ENCODE data around the gene TAF1A.

The TAF1A gene

DNA sequence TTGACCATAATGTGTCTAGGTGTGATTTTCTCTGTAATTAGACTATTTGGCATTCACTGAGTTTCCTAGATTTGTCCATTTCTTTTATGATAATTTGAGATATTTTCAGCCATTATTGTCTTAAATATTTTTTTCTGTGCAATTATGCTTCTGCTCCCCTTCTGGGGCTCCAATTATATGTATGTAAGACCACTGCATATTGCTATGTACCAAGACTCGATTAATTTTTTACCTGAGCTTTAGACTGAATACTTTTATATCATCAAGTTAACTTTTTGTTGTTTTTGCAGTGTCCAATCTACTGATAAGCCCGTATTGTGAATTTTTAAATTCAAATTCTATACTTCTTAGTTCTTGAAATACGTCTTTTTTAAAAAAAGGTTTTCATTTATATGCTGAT is 5.1 kb upstream of the TAF1A start:
- no peak for DNase-seq

DNA sequence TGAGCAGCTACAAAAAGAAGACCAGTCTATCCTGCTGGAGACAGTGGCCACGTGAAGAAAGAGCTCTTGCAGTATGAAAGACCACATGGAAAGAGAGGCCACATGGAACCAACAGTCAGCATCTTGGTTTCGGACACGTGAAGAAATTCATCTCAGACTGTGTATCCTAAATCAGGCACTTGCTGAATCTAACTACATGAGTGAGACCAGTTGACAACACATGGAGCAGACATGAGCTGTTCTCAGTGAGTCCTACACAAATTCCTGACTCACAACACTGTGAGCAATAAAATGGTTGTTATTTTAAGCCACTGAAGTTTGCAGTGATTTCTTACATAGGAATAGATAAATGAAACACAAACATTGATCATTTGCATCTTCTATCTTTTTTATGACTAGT is 2.4 kb upstream of the TAF1A start:
- DNase-seq, result no peak

DNA sequence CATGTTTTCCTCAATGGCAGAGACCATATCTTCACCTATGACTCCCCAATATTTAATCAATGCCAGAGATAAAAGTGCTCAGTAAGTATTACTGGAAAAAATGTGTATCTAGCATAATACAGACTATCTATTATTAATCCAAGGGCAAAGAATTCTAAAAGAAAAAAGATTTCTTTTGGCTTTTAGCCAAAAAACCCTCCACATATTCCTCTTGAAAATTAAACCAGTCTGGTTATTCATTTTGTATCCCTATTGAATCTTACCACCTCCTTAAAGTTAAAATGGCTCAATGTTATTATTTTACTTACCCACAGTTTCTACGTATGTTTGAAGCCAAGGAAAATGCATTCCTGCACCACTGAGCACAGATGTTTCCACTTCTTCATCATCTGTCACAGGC is 1.6 kb downstream of the TAF1A start:
- DNase-seq, result no peak

DNA sequence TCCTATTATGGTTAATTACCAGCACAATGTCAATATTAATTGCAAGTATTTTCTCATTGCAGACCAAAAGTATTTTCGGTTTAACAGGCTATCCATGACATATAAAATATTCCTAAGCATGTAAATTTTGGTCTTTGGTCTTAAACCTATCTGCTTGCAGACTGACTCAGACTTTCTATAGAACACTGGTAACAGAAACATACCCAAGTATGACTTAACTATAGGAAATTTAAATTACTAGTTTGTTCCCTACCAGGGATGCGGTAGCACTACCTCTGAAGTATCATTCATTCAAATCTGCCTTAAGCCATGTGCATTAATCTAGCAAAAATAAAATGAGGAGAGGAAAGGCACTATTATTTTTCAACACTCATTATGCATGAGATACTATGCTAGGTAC is 2.9 kb downstream of the TAF1A start:
- DNase-seq, result no peak

DNA sequence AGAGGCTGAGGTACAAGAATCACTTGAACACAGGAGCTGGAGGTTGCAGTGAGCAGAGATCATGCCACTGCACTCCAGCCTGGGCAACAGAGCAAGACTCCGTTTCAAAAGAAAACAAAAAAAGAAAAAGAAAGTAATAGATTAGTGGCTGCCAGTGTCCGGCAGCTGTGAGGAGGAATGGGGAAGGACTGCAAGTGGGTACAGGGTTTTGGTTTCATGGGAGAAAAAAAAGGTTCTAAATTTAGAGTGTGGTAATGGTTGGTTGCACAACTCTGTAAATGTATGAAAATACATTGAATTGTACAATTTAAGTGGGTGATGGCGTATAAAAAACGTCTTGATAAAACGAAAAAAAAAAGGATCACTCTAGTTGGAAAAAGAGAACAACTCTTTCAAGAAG is 6.7 kb downstream of the TAF1A start:
- no peak for DNase-seq

DNA sequence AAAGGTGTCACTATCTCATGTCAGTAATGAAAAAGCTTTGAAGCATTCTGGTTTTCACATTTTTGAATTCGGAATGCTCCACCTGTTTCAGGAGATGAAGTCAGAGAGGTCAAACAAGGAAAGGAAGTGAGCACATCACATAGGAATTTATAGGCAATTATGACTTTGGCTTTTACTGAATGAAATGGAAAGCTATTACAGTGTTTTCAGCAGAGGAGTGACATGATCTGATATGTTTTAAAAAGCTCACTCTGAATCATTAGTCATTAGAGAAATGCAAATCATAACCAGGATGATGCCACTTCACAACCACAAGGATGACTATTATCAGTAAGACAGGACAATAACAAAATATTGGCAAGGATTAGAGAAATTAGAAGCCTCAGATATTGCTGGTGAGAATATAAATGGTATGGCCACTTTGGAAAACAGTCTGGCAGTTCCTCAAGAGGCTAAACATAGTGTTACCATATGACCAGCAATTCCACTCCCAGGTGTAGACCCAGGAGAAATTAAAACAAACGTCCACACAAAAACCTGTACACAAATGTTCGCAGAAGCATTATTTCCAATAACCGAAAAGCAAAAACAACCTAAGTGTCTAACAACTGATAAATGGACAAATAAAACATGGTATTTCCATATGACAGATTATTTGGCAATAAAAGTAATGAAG is 7.5 kb downstream of the TAF1A start:
- no peak for DNase-seq

DNA sequence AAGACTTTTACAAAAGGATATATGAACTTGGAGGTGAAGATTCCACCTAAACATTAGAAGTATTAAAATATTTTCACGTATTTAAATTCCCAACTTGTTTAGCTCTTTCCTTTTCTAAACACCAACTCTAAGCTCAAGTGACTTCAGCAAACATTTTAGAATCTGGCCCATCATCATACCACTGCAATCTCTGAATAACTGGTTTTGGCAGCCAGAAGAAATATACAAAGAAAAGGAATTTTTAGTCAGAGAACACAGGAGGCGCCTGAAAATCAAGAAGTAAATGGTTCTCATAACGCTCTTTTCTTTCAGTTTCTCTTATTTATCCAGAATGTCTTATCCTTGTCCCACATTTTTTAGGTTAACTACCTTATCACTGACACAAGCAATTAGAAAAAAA is 10.4 kb downstream of the TAF1A start:
- no peak for DNase-seq

DNA sequence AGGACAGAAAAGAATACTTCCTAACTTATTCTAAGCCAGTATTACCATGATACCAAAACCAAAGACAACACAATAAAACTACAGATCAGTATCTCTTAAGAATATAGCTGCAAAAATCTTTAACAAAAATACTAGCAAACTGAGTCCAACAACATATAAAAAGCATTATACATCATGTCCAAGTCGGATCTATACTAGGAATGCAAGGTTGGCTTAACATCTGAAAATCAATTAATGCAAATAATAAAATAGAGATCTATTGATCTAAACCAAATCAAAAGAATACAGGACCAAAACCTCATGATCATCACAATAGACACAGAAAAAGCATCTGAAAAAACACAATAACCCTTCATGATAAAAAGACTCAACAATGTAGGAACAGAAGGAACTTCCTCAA is 18.9 kb downstream of the TAF1A start:
- DNase-seq, result peak; percentile 17

DNA sequence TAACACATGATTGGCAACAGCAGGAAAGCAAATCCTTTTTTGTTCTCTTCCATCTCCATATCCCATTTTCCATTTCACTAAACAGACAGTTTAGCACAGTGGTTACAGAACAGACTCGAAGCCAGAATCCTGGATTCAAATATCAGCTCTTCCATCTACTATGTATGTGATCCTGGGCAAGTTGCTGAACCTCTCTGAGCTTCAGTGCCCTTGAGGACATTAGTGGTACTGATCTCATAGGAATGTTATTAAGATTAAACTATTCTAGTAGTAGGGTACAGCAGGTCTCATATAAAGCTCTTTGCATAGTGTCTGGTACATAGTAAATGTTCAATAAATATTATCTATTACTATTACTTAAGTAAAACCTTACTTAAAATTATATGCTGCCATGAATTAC is 28.1 kb downstream of the TAF1A start:
- DNase-seq, result no peak

DNA sequence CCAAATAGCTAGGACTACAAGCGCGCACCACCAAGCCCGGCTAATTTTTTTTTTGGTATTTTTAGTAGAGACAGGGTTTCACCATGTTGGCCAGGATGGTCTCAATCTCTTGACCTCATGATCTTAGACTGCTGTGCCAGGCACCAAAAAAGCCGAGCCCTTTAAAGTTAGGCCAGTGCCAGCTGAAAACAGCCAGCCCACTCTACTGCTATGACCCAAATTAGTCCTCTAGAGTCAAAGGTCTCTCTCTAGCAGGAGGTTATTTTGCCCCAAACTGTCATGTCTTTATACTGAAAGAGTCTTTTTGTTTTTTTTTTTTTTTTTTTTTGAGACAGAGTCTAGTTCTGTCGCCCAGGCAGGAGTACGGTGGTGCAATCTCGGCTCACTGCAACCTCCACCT is 32.2 kb downstream of the TAF1A start:
- DNase-seq, result no peak

DNA sequence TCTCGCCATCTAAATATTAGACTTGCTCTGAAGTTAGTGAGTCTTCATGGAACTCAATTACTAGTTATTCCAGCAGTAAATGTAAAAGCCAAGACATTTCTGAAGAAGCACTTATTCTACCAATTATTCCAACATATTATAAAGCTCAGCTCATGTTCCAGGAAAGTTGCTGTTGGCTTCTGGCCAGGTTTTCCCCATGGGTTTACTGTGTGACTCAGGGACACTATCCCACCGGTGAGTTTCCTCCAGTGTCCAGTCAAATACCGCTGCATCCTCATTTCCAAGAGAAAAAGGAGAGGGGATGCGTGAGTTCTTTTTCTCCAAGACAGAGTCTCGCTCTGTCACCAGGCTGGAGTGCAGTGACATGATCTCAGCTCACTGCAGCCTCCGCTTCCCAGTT is 32.6 kb downstream of the TAF1A start:
- DNase-seq, result no peak

DNA sequence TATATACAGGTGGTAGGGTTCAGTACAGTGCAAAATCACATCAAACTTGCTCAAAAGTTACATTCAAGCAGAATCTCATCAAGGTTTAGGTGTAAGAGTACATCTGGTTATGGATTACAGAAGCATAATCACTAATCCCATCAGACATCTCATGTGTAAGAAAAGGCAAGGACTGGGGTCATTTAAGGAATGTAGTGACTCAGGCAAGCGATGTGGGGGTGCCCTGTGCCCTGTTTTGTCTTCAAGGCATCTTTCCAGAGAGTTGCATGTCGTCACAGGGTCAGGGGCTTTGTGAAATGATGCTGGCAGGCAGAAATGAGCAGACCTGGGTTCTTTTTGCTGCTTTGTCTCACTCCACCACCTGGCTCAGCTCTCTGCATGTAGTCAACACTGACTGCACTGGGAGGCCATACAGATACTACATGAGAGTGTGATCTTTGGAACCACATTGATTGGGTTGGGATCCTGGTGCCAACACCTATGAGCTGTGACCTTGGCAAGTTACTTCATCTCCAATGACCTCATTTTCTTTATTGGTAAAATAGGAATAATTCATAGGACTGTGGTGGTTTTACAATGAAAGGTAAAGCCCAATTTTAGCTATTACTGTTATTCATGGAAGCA is 33.6 kb downstream of the TAF1A start:
- DNase-seq, result no peak

DNA sequence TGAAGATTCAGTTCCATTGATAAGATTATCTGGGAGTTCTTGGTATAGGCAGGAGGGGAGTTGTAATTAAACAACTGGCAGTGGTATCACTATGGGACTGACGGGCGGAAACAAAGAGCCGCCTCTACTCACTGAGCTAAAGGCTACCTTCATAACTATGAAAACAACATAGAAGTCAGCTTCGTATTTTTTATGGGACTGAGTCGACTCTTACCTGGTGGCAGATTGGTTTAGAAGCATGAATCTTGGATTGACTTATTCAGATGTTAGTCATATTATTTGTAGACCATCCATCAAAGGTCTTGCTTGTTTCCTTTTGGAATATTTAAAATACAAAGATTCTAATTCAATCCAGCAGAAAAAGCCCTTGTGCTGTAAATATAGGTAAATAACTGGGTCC is 35.6 kb downstream of the TAF1A start:
- no peak for DNase-seq

DNA sequence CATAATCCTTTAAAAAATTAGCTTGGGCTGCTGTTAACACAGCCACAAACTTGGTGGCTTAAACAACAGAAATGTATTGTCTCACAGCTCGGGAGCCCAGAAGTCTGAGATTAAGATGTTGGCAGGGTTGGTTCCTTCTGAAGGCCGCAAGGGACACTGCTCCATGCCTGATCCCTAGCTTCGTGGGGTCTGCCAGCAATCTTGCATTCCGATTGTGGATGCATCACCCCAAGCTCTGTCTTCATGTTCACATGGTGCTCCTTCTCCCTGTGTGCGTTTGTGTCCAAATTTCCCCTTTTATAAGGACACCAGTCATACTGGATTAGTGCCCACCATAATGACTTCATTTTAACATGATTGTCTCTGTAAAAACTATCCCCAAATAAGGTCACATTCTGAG is 36.9 kb downstream of the TAF1A start:
- no peak for DNase-seq

DNA sequence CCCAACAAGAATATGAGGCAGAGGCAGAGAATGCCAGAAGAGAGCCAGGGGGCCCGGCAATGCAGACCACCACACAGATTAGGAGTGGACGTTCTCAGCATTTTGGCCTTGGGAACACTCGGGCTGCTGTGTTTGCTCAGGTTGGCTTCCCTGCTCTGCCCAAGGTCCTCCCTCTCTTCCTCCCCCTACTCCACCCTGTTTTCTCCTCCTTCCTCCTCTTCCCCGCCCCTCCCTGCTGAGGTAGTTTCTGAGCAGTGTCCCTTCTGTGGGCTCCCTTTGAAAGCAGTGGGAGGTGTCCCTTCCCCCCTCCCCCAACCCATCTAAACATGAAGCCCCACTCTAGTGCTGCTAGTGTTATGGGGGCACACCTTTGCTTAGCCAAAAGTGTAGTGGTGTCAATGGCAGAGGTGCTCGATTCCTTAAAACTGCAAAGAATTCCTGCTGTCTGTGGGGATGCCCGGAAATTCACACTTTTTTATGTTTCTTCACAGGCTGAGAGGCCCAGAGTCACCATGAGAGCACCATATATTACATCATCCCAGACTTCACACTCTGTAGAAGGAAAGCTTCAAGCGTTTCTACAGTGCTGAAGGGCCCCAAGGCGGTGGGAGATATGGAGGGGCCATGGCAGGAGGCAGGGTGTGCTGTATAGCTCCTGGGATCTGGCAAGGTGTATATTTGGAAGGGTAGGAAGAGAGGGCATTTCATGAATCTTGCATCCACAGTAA is 41.6 kb downstream of the TAF1A start, which contains the start of gene HHIPL2:
TSS of gene HHIPL2 (minus strand) at position 161 of the 728 bp plus-strand sequence. CDS start at position 101, 60 bp downstream.
- no peak for DNase-seq

DNA sequence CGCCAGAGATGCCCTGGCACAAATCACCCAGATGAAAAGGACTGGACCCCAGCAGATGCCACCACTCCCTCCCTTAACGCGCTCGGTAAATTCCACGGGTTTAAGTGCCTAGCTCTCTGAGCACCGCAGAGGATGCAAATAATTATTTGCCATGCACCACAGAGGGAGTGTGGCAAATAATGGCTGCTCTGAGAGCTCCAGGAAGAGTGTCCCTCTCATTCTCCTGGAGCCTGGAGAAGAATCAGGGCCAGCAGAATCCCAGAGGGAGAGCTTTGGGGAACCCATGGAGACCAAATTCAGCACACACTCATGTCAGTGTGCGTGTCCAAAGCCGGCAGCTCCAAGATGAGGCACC is 42.5 kb downstream of the TAF1A start:
- no peak for DNase-seq

DNA sequence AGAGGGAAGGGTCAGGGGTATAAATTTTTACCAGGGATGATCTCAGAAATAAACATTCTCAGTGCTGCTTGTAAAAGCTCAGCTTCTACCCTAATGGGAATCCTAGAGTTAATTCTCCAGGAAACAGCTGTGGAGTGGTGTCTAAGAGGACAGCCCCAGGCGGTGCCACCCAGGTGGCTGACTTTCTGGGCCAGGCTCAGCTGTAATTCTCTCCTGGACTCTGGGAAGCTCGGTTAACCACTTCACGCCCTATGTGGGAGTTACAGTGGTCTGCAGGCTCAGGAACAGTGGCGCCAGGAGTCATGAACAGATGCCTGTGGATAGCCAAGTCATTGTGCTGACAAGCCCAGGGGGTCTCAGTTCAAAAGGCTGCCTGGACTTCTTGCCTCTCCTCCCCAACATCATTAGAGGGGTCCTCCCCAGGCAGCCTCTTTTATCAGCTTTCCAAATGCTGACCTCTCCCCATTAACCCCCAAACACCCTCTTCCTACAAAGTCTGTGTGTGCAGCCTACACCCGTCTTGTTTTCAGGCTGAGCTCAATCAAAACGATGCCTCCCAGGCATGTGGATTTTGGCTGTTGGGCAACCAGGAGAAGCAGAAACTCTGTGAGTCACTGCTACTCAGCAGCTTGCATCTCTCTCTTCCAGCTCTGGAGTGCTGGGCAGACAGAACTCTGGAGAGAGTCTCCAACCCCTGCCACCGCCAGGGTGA is 43.0 kb downstream of the TAF1A start:
- DNase-seq, result peak; percentile 51

DNA sequence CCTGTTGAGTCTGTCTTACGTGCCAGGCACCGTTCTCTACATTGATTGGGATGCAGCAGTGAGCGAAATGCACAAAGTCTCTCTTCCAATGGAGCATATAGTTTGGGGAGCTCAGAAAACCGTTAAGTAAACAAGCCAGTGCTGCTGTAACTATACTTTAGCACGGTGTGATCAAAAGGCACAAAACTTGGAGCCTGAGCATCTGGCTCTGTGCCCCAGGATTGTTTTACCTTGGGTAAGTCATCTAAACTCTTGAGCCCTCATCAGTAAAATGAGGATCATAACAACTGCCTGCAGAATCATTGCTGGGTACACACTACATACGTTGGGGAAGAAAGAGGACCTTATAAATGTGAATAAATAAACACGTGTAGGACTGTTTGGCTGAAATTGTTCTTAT is 43.6 kb downstream of the TAF1A start:
- no peak for DNase-seq

DNA sequence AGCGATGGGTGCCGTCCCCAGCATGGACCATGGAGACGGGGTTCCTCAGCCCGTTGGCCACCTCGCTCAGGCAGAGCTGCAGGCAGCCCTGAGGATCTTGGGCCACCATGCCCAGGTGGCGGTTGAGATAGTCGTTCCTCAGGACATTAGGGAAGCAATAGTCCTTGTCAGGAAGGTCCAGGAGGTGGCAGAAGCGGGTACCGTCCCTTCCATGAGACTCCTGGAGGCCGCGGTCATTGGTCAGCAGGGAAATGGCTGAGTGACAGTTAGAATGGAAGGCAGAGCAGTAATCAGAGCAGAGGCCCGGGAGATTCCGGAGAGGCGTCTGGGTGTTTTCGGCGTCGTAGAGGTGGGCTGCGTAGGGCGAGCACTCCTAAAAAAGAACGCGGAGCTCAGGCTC is 45.9 kb downstream of the TAF1A start:
- no peak for DNase-seq

DNA sequence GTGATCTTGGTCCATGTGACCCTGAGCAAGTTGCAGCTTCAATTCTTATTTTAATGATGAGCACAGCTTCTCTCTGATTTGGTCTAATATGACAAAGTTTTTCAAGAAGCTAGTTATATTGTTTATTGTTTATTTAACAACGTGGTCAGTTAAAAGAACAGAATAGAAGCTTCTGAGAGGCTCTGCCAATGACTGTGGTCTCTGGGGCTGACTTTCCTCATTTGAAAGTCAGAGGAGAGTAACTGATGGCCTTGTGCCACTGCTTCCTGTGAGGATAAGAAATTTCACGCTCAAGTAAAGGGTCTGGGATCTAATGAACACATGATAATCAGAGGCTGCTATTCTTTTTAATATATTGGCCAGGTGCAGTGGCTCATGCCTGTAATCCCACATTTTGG is 49.1 kb downstream of the TAF1A start:
- DNase-seq, result no peak

DNA sequence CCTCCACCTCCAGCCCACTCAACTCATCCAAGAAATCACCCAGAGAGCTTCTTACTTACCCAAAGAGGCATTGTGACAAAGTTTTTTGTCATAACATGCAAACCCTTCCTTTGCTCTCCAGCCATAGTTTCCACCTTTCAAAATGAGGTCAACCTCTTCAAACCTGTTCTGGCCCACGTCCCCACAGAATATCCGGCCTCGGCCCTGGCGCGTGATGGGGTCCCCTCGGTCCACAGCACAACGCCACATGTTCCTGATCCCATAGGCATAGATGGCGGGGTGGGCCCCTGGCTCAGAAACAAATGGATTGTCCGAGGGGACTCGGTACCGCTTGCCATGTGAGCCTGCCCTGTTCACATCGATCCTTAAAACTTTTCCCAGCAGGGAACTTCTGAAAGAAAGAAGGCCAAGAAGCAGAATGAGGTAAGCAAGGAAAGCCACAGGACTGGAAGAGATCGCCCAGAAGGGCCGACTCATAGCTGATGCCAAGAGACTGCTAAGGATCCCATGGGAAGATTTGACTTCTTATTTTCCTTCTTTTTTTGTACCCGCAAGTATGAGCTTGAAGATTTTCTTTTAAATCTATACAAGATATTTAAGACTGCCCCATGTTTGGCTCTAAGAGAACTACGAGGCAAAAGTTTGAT is 49.7 kb downstream of the TAF1A start:
- DNase-seq, result no peak

DNA sequence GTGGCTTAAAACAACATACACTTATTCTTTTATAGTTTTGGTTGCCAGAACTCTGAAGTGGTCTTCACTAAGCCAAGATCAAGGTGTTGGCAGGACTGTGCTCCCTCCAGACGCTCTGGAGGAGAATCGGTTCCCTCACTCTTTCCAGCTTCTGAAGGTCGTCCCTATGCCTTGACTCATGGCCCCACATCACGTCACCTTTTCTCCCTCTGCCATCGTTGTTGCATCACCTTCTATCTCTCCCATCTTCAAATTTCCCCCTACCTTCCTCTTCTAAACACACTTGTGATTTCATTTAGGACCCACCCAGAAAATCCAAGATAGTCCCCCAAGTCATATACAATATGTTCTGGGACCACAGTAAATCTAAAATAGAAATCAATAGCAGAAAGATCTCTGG is 54.3 kb downstream of the TAF1A start:
- DNase-seq, result no peak

DNA sequence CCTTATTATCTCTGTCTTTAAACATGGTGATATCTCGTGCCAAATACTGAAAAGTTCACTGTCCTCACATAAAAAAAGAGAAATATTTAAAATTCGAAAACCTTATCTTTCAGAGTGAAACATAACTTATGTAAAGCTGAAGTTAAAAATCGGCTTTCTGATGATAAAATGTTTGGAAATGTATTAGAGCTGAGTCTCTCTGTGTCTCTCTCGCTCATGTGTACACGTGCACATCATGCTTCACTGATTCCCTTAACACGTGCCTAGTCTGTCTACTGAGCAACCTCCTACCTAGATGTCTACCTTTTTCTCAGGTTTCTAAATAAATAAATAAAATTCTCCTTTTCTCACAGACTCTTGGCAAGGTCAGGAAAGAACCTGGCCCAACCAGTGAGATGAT is 58.9 kb downstream of the TAF1A start:
- DNase-seq, result no peak

All from OCI-M1 (cell line).